NT2/D1 (cell line): ENCODE measurements around the gene SLX1B.
"Not testable (repeated sequence)": the region's sequence is repeated elsewhere in the genome, so short reads cannot be mapped to it uniquely, and the experiment has no call there.

ENCODE experiments used
- YY1 ChIP-seq: IDR thresholded peaks from 2 replicates; pipeline ENCODE4 v1.6.1; 2011; ENCODE audit not compliant: insufficient read length, insufficient read depth
- ZNF274 ChIP-seq: IDR thresholded peaks from 2 replicates; pipeline ENCODE4 v1.6.1; 2011; ENCODE audit warnings: mild to moderate bottlenecking, low read depth, low read length

DNA sequence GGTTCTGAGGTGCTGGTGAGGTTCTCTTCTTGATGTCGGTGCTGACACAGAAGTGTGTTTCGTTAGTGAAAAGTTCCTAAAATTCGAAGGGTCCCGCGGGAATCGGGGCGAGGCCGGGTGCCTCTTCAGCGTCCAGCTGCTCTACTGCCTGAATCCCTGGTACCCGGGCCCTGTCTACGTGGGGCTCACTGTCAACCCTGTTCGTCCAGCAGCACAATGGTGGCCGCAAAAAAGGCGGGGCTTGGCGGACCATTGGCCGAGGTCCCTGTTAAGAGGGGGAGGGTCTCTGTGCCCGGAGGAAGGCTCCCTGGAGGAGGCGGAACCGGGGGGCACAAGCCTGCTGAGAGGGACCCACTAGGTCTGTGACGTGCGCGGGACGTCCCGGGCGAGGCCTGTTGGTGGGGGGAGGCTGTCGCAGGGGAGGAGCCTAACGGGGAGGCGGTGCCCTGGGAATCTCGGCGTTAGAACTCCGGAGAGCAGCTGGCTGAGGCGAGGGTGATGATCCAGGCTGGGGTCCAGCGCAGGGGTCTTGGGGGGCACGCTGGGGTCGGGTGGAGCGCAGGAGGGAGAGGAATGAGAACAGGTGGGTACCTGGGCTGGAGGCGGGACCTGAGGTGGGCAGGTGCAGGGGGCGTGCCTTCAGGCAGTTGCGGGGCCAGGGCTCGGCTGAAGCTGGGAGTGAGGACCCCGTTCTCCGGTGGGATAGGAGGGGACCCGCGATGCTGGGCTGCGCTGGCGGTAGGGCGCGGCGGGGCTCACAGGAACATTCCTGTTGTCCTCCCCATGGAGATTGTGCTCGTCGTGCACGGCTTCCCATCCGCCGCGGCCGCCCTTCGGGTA, 11.9 kb downstream of the SLX1B start:
- not testable (repeated sequence) for TF ChIP-seq ZNF274, YY1
